Gastrocnemius medialis (tissue), 4 donors: ENCODE measurements around the gene EIF4E2. TPM values are rescaled to one million over a fixed set of nuclear protein-coding genes. Genes with fewer than 3 reads are reported as not detected.

ENCODE experiments used
- ATAC-seq, 2 donors: fragments of 150-250 bp; one replicate each; pipeline ENCODE4 v1.9.1; 2016
- DNase-seq, 2 donors: peaks; one replicate each; pipeline ENCODE4 v3.0.0-alpha.2; 2019
- H3K27ac ChIP-seq, 4 donors: fragments of 200-600 bp; sonication (generic); 1 replicate in 1 of 4; 2 replicates in 3 of 4; pipeline ENCODE4 v1.5.1; 2016 to 2018; ENCODE audit warnings: mild to moderate bottlenecking in 2 of 4, moderate library complexity in 1 of 4
- H3K27me3 ChIP-seq, 3 donors: fragments of 200-600 bp; sonication (generic) in 2 of 3; 1 replicate in 1 of 3; 2 replicates in 2 of 3; pipeline versions ENCODE4 v1.5.1 to v1.6.0; 2016 to 2019; ENCODE audit warnings: mild to moderate bottlenecking in 1 of 3, moderate library complexity in 1 of 3
- H3K36me3 ChIP-seq, 2 donors: fragments of 200-600 bp; sonication (generic) in 1 of 2; one replicate each; pipeline ENCODE4 v1.5.1; 2017 to 2018
- H3K4me1 ChIP-seq, 2 donors: fragments of 200-600 bp; sonication (generic) in 1 of 2; one replicate each; pipeline ENCODE4 v1.5.1; 2016 to 2017; ENCODE audit warnings: mild to moderate bottlenecking in 2 of 2
- H3K4me3 ChIP-seq, 4 donors: fragments of 200-600 bp; sonication (generic) in 3 of 4; 1 replicate in 1 of 4; 2 replicates in 3 of 4; pipeline ENCODE4 v1.5.1; 2016 to 2019; ENCODE audit warnings: mild to moderate bottlenecking in 2 of 4
- H3K9me3 ChIP-seq, 3 donors: fragments of 200-600 bp; sonication (generic) in 2 of 3; 1 replicate in 1 of 3; 2 replicates in 2 of 3; pipeline ENCODE4 v1.5.1; 2016 to 2019
- CTCF ChIP-seq, 5 experiments: fragments of 450-650 bp in 3 of 5; fragments of 200-600 bp in 2 of 5; sonication (generic) in 2 of 5; IDR thresholded peaks in 4 of 5; conservative IDR thresholded peaks in 1 of 5; 1 replicate in 4 of 5; 2 replicates in 1 of 5; pipeline ENCODE4 v1.5.1; 2016 to 2019; ENCODE audit warnings: antibody characterized with exemption in 5 of 5, mild to moderate bottlenecking in 3 of 5, moderate library complexity in 3 of 5
- POLR2A ChIP-seq, 2 donors: fragments of 450-650 bp; IDR thresholded peaks; one replicate each; pipeline ENCODE4 v1.6.1; 2017; ENCODE audit warnings: antibody characterized with exemption in 2 of 2, mild to moderate bottlenecking in 2 of 2, moderate library complexity in 2 of 2
- in situ Hi-C, 4 donors: fragments of 200-750 bp; cut with MboI; loops; one replicate each; pipeline versions ENCODE4 v1.15.0 to v1.8.0; 2017; ENCODE audit warnings: low sequenced_read_pairs in 4 of 4
- intact Hi-C: fragments of 100-400 bp; cut with DNase I; formaldehyde crosslinking; loops from one replicate; pipeline ENCODE4 v1.15.1; 2023; ENCODE audit warnings: low total_unique reads
- total RNA-seq, 4 donors: library from RNA; depleted of rRNA; stranded (reverse); fragments of >200 nt; gene quantifications; one replicate each; pipeline versions ENCODE4 v1.1.0 to v1.2.3, GENCODE V29; 2016

EIF4E2 gene
- total RNA-seq, 4 donors from 2014 or later, result 57.9 to 111 (median 71.2) TPM

- in situ Hi-C loops (no loop called here), intact Hi-C loops (no loop called here)
- ATAC-seq (no peak), DNase-seq (peak in 1 of 2 donors; percentile 16)
- Histone ChIP-seq H3K36me3 (peaks cover 0 to 10% of the 10 kb centered on the region in 2 donors), H3K9me3 (no peaks in the 10 kb centered on the region), H3K4me1 (peaks cover 24 to 37% of the 10 kb centered on the region in 2 donors), H3K27ac (no peak overlapping the region), H3K27me3 (no peaks in the 10 kb centered on the region), H3K4me3 (no peak overlapping the region)
- TF ChIP-seq POLR2A (IDR thresholded peaks at IDR 0.05), result no peak
- no peak for TF ChIP-seq CTCF (IDR thresholded peaks at IDR 0.05 in 4 of 5, conservative IDR thresholded peaks at IDR 0.05 in 1 of 5)
Observed at GRCh38 chr2:232534940-232535651, 15.4 kb upstream of the EIF4E2 start.

- peaks cover 26 to 34% of the 10 kb centered on the region in 2 donors for H3K4me1 ChIP-seq
Observed at GRCh38 chr2:232535761-232536530, 14.5 kb upstream of the EIF4E2 start.

GRCh38 chr2:232537079-232537478 is 13.4 kb upstream of the EIF4E2 start:
- H3K4me3 ChIP-seq, result no peak overlapping the region
- DNase-seq (peak in 1 of 2 donors; percentile 72), ATAC-seq (peak; percentile 50 to 60)
- H3K9me3 ChIP-seq, result no peaks in the 10 kb centered on the region
- no peaks in the 10 kb centered on the region for H3K27me3 ChIP-seq
- H3K4me1 ChIP-seq, result peaks cover 26 to 40% of the 10 kb centered on the region in 2 donors
- in situ Hi-C loops, result no loop called here
- TF ChIP-seq POLR2A (IDR thresholded peaks at IDR 0.05) (no peak), CTCF (IDR thresholded peaks at IDR 0.05 in 4 of 5, conservative IDR thresholded peaks at IDR 0.05 in 1 of 5) (peak; percentile 30 to 57 (median 43))
- H3K36me3 ChIP-seq, result peaks cover 0 to 10% of the 10 kb centered on the region in 2 donors
- peak overlapping the region; percentile 63 to 88 (median 78) for H3K27ac ChIP-seq
- intact Hi-C loops, result no loop called here

More at GRCh38 chr2:232535761-232536530, 14.5 kb upstream of the EIF4E2 start:
- Histone ChIP-seq H3K27ac (peak overlapping the region in 2 of 4 donors; percentile 87 to 88), H3K27me3 (no peaks in the 10 kb centered on the region), H3K36me3 (peaks cover 0 to 10% of the 10 kb centered on the region in 2 donors), H3K4me3 (no peak overlapping the region), H3K9me3 (no peaks in the 10 kb centered on the region)
- ATAC-seq (no peak), DNase-seq (no peak)
- intact Hi-C loops, result no loop called here
- in situ Hi-C loops, result no loop called here
- no peak for TF ChIP-seq CTCF (IDR thresholded peaks at IDR 0.05 in 4 of 5, conservative IDR thresholded peaks at IDR 0.05 in 1 of 5)
- TF ChIP-seq POLR2A (IDR thresholded peaks at IDR 0.05), result no peak

- Histone ChIP-seq H3K4me3 (no peak overlapping the region), H3K4me1 (peaks cover 26 to 44% of the 10 kb centered on the region in 2 donors), H3K27me3 (no peaks in the 10 kb centered on the region), H3K36me3 (peaks cover 0 to 10% of the 10 kb centered on the region in 2 donors), H3K27ac (peak overlapping the region; percentile 63 to 88 (median 78)), H3K9me3 (no peaks in the 10 kb centered on the region)
- in situ Hi-C loops (no loop called here), intact Hi-C loops (no loop called here)
- TF ChIP-seq CTCF (IDR thresholded peaks at IDR 0.05 in 4 of 5, conservative IDR thresholded peaks at IDR 0.05 in 1 of 5) (no peak), POLR2A (IDR thresholded peaks at IDR 0.05) (no peak)
- DNase-seq (peak; percentile 58 to 82), ATAC-seq (peak; percentile 60 to 66)
Observed at GRCh38 chr2:232537499-232537898, 13.0 kb upstream of the EIF4E2 start.
